OCI-LY3 (cell line): ENCODE data around the gene PCARE.

Source experiments
- H2AFZ ChIP-seq: fragments of 200-600, 300-600 bp; shearing (Covaris generic); 2 replicates; pipeline ENCODE4 v1.6.0; 2014; ENCODE audit warnings: antibody characterized with exemption, low read depth, low read length
- H3K27ac ChIP-seq: fragments of 200-600, 300-600 bp; sonication (generic); 2 replicates; pipeline ENCODE4 v1.5.1; 2014; ENCODE audit warnings: mild to moderate bottlenecking, low read length, moderate library complexity, mixed read lengths
- H3K27me3 ChIP-seq: fragments of 200-600, 300-600 bp; sonication (generic); 2 replicates; pipeline ENCODE4 v1.6.1; 2014; ENCODE audit warnings: low read depth, low read length, mixed read lengths
- H3K36me3 ChIP-seq: fragments of 200-600, 300-600 bp; sonication (generic); replicated peaks from 2 replicates; pipeline ENCODE3; 2014; ENCODE audit warnings: low read depth, low read length, mixed read lengths
- H3K4me1 ChIP-seq: fragments of 300-600, 200-600 bp; sonication (generic); 2 replicates; pipeline ENCODE4 v1.6.1; 2014; ENCODE audit warnings: low read length, mixed read lengths
- H3K4me2 ChIP-seq: fragments of 200-600, 300-600 bp; sonication (generic); 2 replicates; pipeline ENCODE4 v1.6.1; 2014; ENCODE audit warnings: low read length, mixed read lengths
- H3K4me3 ChIP-seq: fragments of 300-600, 200-600 bp; sonication (generic); 2 replicates; pipeline ENCODE4 v1.5.1; 2014; ENCODE audit warnings: antibody characterized with exemption, mild to moderate bottlenecking, low read length, moderate library complexity
- H3K79me2 ChIP-seq: fragments of 300-600, 200-600 bp; shearing (Covaris generic); 2 replicates; pipeline ENCODE4 v1.6.1; 2014; ENCODE audit warnings: mild to moderate bottlenecking, low read length, mixed read lengths
- H3K9ac ChIP-seq: fragments of 300-600, 200-600 bp; shearing (Covaris generic); 2 replicates; pipeline ENCODE4 v1.6.0; 2014; ENCODE audit warnings: mild to moderate bottlenecking, low read length, moderate library complexity
- H3K9me3 ChIP-seq: fragments of 200-600, 300-600 bp; shearing (Covaris generic); 2 replicates; pipeline ENCODE4 v1.6.1; 2014; ENCODE audit warnings: low read length, mixed read lengths; ENCODE audit not compliant: insufficient read depth
- H4K20me1 ChIP-seq: fragments of 200-600, 300-600 bp; sonication (generic); 2 replicates; pipeline ENCODE4 v1.6.1; 2016; ENCODE audit warnings: low read length, mixed read lengths; ENCODE audit not compliant: insufficient read depth
- CTCF ChIP-seq: fragments of 200-600, 300-600 bp; sonication (generic); IDR thresholded peaks from 2 replicates; pipeline ENCODE4 v1.5.1; 2014; ENCODE audit warnings: antibody characterized with exemption, low read length, low read depth
- EZH2phosphoT487 ChIP-seq: fragments of 200-600 bp; shearing (Covaris generic); IDR thresholded peaks from 2 replicates; pipeline ENCODE4 v1.6.1; 2018; ENCODE audit warnings: antibody characterized with exemption, mixed run types, low read depth

The PCARE gene

GRCh38 chr2:29114586-29114945 is 40.2 kb upstream of the PCARE start:
- no peaks in the 10 kb centered on the region for H4K20me1 ChIP-seq
- H3K4me1 ChIP-seq = peaks cover 11% of the 10 kb centered on the region; the same call in 1 of the 2 replicates
- H3K4me3 ChIP-seq = peak overlapping the region; percentile 98
- no peak overlapping the region for H3K27ac ChIP-seq
- peaks cover 4% of the 10 kb centered on the region for H3K79me2 ChIP-seq
- H3K36me3 ChIP-seq = no peaks in the 10 kb centered on the region
- TF ChIP-seq EZH2phosphoT487 (no peak), CTCF (no peak)
- H3K9ac ChIP-seq = peak overlapping the region; percentile 76; the same call in 1 of the 2 replicates
- H2AFZ ChIP-seq = peak overlapping the region; percentile 62; the same call in 1 of the 2 replicates
- peak overlapping the region; percentile 78 for H3K4me2 ChIP-seq
- peaks cover 13% of the 10 kb centered on the region; the same call in 1 of the 2 replicates for H3K27me3 ChIP-seq
- H3K9me3 ChIP-seq = no peaks in the 10 kb centered on the region

- Histone ChIP-seq H3K4me1 (peaks cover 13% of the 10 kb centered on the region; the same call in 1 of the 2 replicates), H3K79me2 (peaks cover 4% of the 10 kb centered on the region), H3K27me3 (peaks cover 13% of the 10 kb centered on the region; the same call in 1 of the 2 replicates), H3K9me3 (no peaks in the 10 kb centered on the region), H3K4me3 (no peak overlapping the region), H3K9ac (no peak overlapping the region), H4K20me1 (no peaks in the 10 kb centered on the region), H3K36me3 (no peaks in the 10 kb centered on the region), H3K4me2 (no peak overlapping the region), H3K27ac (no peak overlapping the region), H2AFZ (no peak overlapping the region)
- TF ChIP-seq EZH2phosphoT487 = no peak
- TF ChIP-seq CTCF = no peak
These were observed 39.6 kb upstream of the PCARE start for GRCh38 chr2:29113891-29114321.

GRCh38 chr2:29113027-29113686 is 38.8 kb upstream of the PCARE start:
- peaks cover 13% of the 10 kb centered on the region; the same call in 1 of the 2 replicates for H3K27me3 ChIP-seq
- no peak overlapping the region for H3K27ac ChIP-seq
- H3K9ac ChIP-seq = no peak overlapping the region
- no peaks in the 10 kb centered on the region for H3K36me3 ChIP-seq
- peaks cover 4% of the 10 kb centered on the region for H3K79me2 ChIP-seq
- no peaks in the 10 kb centered on the region for H4K20me1 ChIP-seq
- H3K4me1 ChIP-seq = peaks cover 13% of the 10 kb centered on the region; the same call in 1 of the 2 replicates
- no peak overlapping the region for H3K4me2 ChIP-seq
- H2AFZ ChIP-seq = no peak overlapping the region
- H3K4me3 ChIP-seq = no peak overlapping the region
- no peak for TF ChIP-seq EZH2phosphoT487
- TF ChIP-seq CTCF = no peak
- H3K9me3 ChIP-seq = no peaks in the 10 kb centered on the region

- Histone ChIP-seq H3K4me2 (no peak overlapping the region), H3K27ac (no peak overlapping the region), H3K79me2 (peaks cover 4% of the 10 kb centered on the region), H3K36me3 (no peaks in the 10 kb centered on the region), H3K4me3 (no peak overlapping the region), H3K4me1 (peaks cover 13% of the 10 kb centered on the region; the same call in 1 of the 2 replicates), H3K27me3 (peaks cover 13% of the 10 kb centered on the region; the same call in 1 of the 2 replicates), H3K9me3 (no peaks in the 10 kb centered on the region), H2AFZ (no peak overlapping the region), H3K9ac (no peak overlapping the region), H4K20me1 (no peaks in the 10 kb centered on the region)
- TF ChIP-seq CTCF (no peak), EZH2phosphoT487 (no peak)
These were observed 38.1 kb upstream of the PCARE start for GRCh38 chr2:29112379-29112778.
